Measurements from ENCODE around the gene LAPTM5.
"Not testable (repeated sequence)": the region's sequence is repeated elsewhere in the genome, so short reads cannot be mapped to it uniquely, and the experiment has no call there.

Gene LAPTM5

GRCh38 chr1:30692201-30692947, 65.2 kb downstream of the LAPTM5 start:
- TF ChIP-seq TAF1 (IDR thresholded peaks at IDR 0.05; ENCODE audit: borderline replicate concordance, low read depth, low read length) (no peak), POLR2AphosphoS5 (IDR thresholded peaks at IDR 0.05; ENCODE audit: low read depth, low read length) (no peak), POLR2A (IDR thresholded peaks at IDR 0.05; ENCODE audit: low read depth, low read length) (no peak)
- FAIRE-seq, result no peak

GRCh38 chr1:30691480-30691879, 66.1 kb downstream of the LAPTM5 start:
- no peak for DNase-seq (ENCODE audit: insufficient read length)
- FAIRE-seq, result no peak
- TF ChIP-seq POLR2A (IDR thresholded peaks at IDR 0.05; ENCODE audit: low read depth, low read length) (no peak), POLR2AphosphoS5 (IDR thresholded peaks at IDR 0.05; ENCODE audit: low read depth, low read length) (no peak), TAF1 (IDR thresholded peaks at IDR 0.05; ENCODE audit: borderline replicate concordance, low read depth, low read length) (no peak)

More at GRCh38 chr1:30692201-30692947, 65.2 kb downstream of the LAPTM5 start:
- DNase-seq (ENCODE audit: insufficient read length), result no peak

GRCh38 chr1:30689901-30690645, 67.5 kb downstream of the LAPTM5 start:
- FAIRE-seq, result no peak

GRCh38 chr1:30688920-30689794, 68.4 kb downstream of the LAPTM5 start:
- DNase-seq (ENCODE audit: insufficient read length), result no peak
- FAIRE-seq, result no peak
- TF ChIP-seq POLR2AphosphoS5 (IDR thresholded peaks at IDR 0.05; ENCODE audit: low read depth, low read length) (no peak), TAF1 (IDR thresholded peaks at IDR 0.05; ENCODE audit: borderline replicate concordance, low read depth, low read length) (no peak), POLR2A (IDR thresholded peaks at IDR 0.05; ENCODE audit: low read depth, low read length) (no peak)

More at GRCh38 chr1:30689901-30690645, 67.5 kb downstream of the LAPTM5 start:
- TF ChIP-seq POLR2A (IDR thresholded peaks at IDR 0.05; ENCODE audit: low read depth, low read length), result no peak
- TF ChIP-seq TAF1 (IDR thresholded peaks at IDR 0.05; ENCODE audit: borderline replicate concordance, low read depth, low read length), result no peak
- TF ChIP-seq POLR2AphosphoS5 (IDR thresholded peaks at IDR 0.05; ENCODE audit: low read depth, low read length), result no peak
- no peak for DNase-seq (ENCODE audit: insufficient read length)

GRCh38 chr1:30688516-30688915, 69.1 kb downstream of the LAPTM5 start:
- not testable (repeated sequence) for DNase-seq (ENCODE audit: insufficient read length); FAIRE-seq

GRCh38 chr1:30687886-30688285, 69.7 kb downstream of the LAPTM5 start:
- DNase-seq (ENCODE audit: insufficient read length) (no peak), FAIRE-seq (no peak)
- TF ChIP-seq TAF1 (IDR thresholded peaks at IDR 0.05; ENCODE audit: borderline replicate concordance, low read depth, low read length) (no peak), POLR2AphosphoS5 (IDR thresholded peaks at IDR 0.05; ENCODE audit: low read depth, low read length) (no peak), POLR2A (IDR thresholded peaks at IDR 0.05; ENCODE audit: low read depth, low read length) (no peak)

- no peak for TF ChIP-seq POLR2AphosphoS5 (IDR thresholded peaks at IDR 0.05; ENCODE audit: low read depth, low read length)
- TF ChIP-seq POLR2A (IDR thresholded peaks at IDR 0.05; ENCODE audit: low read depth, low read length), result no peak
- no peak for TF ChIP-seq TAF1 (IDR thresholded peaks at IDR 0.05; ENCODE audit: borderline replicate concordance, low read depth, low read length)
- FAIRE-seq (no peak), DNase-seq (ENCODE audit: insufficient read length) (no peak)
These were observed 71.2 kb downstream of the LAPTM5 start for GRCh38 chr1:30686236-30686935.

- TF ChIP-seq POLR2AphosphoS5 (IDR thresholded peaks at IDR 0.05; ENCODE audit: low read depth, low read length) (no peak), POLR2A (IDR thresholded peaks at IDR 0.05; ENCODE audit: low read depth, low read length) (no peak), TAF1 (IDR thresholded peaks at IDR 0.05; ENCODE audit: borderline replicate concordance, low read depth, low read length) (no peak)
- no peak for DNase-seq (ENCODE audit: insufficient read length)
- FAIRE-seq, result no peak
These were observed 71.8 kb downstream of the LAPTM5 start for GRCh38 chr1:30685796-30686165.

- no peak for FAIRE-seq
- DNase-seq (ENCODE audit: insufficient read length), result no peak
- no peak for TF ChIP-seq POLR2A (IDR thresholded peaks at IDR 0.05; ENCODE audit: low read depth, low read length)
These were observed 72.4 kb downstream of the LAPTM5 start for GRCh38 chr1:30684881-30685795.

- no peak for DNase-seq (ENCODE audit: insufficient read length)
- no peak for FAIRE-seq
- TF ChIP-seq POLR2A (IDR thresholded peaks at IDR 0.05; ENCODE audit: low read depth, low read length), result no peak
- no peak for TF ChIP-seq POLR2AphosphoS5 (IDR thresholded peaks at IDR 0.05; ENCODE audit: low read depth, low read length)
- no peak for TF ChIP-seq TAF1 (IDR thresholded peaks at IDR 0.05; ENCODE audit: borderline replicate concordance, low read depth, low read length)
These were observed 73.3 kb downstream of the LAPTM5 start for GRCh38 chr1:30684259-30684658.
